Neural crest cell (in vitro differentiated cells): ENCODE data around the gene TAOK3. TPM values are rescaled to one million over a fixed set of nuclear protein-coding genes. Genes with fewer than 3 reads are reported as not detected.

Experiments
- DNase-seq: peaks from one replicate; pipeline ENCODE4 v3.0.0; 2021; ENCODE audit warnings: low read depth, mixed read lengths, low spot score
- H3K27ac Mint-ChIP-seq: one replicate; pipeline ENCODE4 v1.8.0; 2021; ENCODE audit warnings: mild to moderate bottlenecking, mixed read lengths; ENCODE audit not compliant: unreplicated experiment
- H3K27me3 Mint-ChIP-seq: 2 replicates; pipeline ENCODE4 v1.8.0; 2021; ENCODE audit warnings: low read depth, mild to moderate bottlenecking, mixed read lengths
- H3K36me3 Mint-ChIP-seq: 2 replicates; pipeline ENCODE4 v1.8.0; 2021; ENCODE audit warnings: low read depth, mild to moderate bottlenecking, mixed read lengths
- H3K4me1 Mint-ChIP-seq: 2 replicates; pipeline ENCODE4 v1.8.0; 2021; ENCODE audit warnings: mixed read lengths
- H3K4me3 Mint-ChIP-seq: one replicate; pipeline ENCODE4 v1.8.0; 2021; ENCODE audit warnings: mild to moderate bottlenecking, mixed read lengths
- H3K9me3 Mint-ChIP-seq: 2 replicates; pipeline ENCODE4 v1.8.0; 2021; ENCODE audit warnings: mixed read lengths
- total RNA-seq: library from RNA; stranded (reverse); gene quantifications from 2 replicates; pipeline ENCODE4 v1.2.1, GENCODE V29; 2021
- TF ChIP-seq, protein P1 (sequence below): fragments of 200-600 bp; sonication (generic); conservative IDR thresholded peaks from 2 replicates; pipeline ENCODE4 v1.5.0; 2021; ENCODE audit warnings: antibody characterized with exemption, mild to moderate bottlenecking

The TAOK3 gene
- total RNA-seq, 1 donor from 2014 or later = 15.2 TPM

DNA sequence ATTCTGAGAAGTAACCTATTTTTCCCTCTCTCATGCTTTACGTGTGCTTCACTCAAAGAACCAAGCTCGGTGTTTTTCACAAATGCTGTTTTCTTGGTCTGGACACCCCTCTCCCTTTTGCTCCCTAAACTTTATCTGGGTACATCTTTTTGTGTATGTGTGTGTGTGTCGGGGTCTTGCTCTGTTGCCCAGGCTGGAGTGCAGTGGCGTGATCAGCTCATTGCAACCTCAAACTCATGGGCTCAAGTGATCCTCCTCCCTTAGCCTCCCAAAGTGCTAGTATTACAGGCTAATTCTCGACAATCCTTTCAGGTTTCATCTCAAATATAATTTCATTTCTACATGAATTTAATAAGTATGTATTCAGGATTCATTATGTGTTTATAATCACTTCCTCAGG is 153.6 kb downstream of the TAOK3 start:
- H3K36me3 Mint-ChIP-seq = no peaks in the 10 kb centered on the region
- H3K27ac Mint-ChIP-seq = no peak overlapping the region
- TF ChIP-seq, protein P1, sequence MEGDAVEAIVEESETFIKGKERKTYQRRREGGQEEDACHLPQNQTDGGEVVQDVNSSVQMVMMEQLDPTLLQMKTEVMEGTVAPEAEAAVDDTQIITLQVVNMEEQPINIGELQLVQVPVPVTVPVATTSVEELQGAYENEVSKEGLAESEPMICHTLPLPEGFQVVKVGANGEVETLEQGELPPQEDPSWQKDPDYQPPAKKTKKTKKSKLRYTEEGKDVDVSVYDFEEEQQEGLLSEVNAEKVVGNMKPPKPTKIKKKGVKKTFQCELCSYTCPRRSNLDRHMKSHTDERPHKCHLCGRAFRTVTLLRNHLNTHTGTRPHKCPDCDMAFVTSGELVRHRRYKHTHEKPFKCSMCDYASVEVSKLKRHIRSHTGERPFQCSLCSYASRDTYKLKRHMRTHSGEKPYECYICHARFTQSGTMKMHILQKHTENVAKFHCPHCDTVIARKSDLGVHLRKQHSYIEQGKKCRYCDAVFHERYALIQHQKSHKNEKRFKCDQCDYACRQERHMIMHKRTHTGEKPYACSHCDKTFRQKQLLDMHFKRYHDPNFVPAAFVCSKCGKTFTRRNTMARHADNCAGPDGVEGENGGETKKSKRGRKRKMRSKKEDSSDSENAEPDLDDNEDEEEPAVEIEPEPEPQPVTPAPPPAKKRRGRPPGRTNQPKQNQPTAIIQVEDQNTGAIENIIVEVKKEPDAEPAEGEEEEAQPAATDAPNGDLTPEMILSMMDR = no peak
- peaks cover 3% of the 10 kb centered on the region for H3K9me3 Mint-ChIP-seq
- DNase-seq = no peak
- H3K4me3 Mint-ChIP-seq = no peak overlapping the region
- peaks cover 8% of the 10 kb centered on the region for H3K4me1 Mint-ChIP-seq
- H3K27me3 Mint-ChIP-seq = no peaks in the 10 kb centered on the region

DNA sequence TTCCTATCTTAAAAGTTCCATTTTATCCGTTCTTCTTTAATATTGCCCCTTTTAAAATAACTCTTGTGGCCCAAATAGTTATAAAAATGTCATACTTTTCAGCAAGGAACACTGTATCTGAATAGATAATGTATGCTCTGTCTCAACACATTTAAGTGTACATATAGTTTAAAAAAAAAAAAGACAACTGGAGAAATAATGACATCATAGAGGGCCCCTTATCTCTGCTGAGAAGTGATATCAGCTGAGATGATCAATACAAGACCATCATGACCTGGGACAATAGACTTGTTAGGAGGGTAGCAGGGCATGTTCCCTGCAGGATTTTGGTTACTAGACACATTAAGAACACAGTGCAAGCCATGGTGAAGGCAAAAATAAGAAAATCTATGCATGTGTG is 159.3 kb downstream of the TAOK3 start:
- no peaks in the 10 kb centered on the region for H3K27me3 Mint-ChIP-seq
- peaks cover 3% of the 10 kb centered on the region for H3K36me3 Mint-ChIP-seq
- no peak overlapping the region for H3K4me3 Mint-ChIP-seq
- no peak overlapping the region for H3K27ac Mint-ChIP-seq
- TF ChIP-seq, protein P1 = no peak
- peaks cover 12% of the 10 kb centered on the region for H3K4me1 Mint-ChIP-seq
- no peaks in the 10 kb centered on the region for H3K9me3 Mint-ChIP-seq
- DNase-seq = no peak

DNA sequence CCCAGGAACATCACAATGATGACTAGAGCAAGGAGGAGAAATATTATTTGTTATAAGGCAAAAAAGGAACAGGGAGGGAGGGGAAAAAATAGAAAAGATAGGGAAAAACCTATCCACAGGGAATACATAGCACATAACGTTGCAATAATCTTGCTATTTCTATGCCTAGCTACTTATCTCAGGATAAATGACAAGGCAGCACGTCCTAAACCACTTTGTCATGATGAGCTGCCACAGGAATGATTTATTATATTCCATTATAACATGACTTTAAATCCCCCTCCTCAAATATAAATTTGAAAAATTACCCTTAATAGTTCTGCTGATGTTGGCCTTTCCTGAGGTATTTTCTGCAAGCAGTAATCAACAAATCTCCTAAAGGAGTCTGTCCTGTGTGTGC is 160.1 kb downstream of the TAOK3 start:
- H3K4me1 Mint-ChIP-seq = peaks cover 12% of the 10 kb centered on the region
- H3K9me3 Mint-ChIP-seq = no peaks in the 10 kb centered on the region
- no peaks in the 10 kb centered on the region for H3K27me3 Mint-ChIP-seq
- H3K36me3 Mint-ChIP-seq = peaks cover 3% of the 10 kb centered on the region
- H3K27ac Mint-ChIP-seq = no peak overlapping the region
- TF ChIP-seq, protein P1 = no peak
- no peak for DNase-seq
- no peak overlapping the region for H3K4me3 Mint-ChIP-seq

DNA sequence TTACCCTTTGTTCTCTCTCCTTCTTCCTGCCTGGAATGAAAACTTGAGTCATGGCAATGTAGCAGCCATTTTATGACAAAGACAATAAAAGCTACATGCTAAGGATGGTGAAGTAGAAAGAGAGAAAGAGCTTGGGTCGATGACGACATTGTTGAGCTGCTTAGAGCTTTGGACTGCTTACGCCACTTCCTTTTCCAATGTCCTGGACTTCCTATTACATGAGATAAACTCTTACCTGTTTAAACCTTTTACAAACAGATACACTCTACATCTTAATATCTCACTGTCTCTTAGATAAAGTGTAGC is 166.6 kb downstream of the TAOK3 start:
- Mint-ChIP-seq H3K9me3 (no peaks in the 10 kb centered on the region), H3K27me3 (no peaks in the 10 kb centered on the region)

DNA sequence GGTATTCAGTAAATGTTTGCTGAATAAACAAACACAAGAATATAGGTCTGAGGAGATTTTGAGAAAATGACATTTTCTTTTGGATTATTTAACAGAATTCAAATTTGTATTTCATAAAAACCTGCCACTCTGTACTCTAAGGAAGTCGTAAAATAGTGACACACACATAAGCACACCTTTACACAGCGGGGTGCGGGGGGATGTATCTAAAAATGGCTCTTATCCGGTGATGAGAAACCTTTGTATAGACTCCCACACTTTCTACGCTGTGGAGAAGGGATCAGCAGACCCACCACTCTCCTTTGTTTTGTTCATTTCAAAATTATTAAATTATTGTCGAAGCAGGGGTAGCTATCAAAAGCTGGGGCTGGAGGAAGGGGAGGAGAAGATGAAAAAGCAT is 178.7 kb downstream of the TAOK3 start:
- TF ChIP-seq, protein P1 = no peak
- DNase-seq = no peak
- Mint-ChIP-seq H3K36me3 (peaks cover 4% of the 10 kb centered on the region), H3K4me1 (peaks cover 17% of the 10 kb centered on the region), H3K27ac (peak overlapping the region; percentile 37), H3K4me3 (no peak overlapping the region), H3K27me3 (no peaks in the 10 kb centered on the region), H3K9me3 (peaks cover 5% of the 10 kb centered on the region)

More for the DNA sequence above, 166.6 kb downstream of the TAOK3 start:
- Mint-ChIP-seq H3K27ac (no peak overlapping the region), H3K4me1 (no peaks in the 10 kb centered on the region), H3K36me3 (no peaks in the 10 kb centered on the region), H3K4me3 (no peak overlapping the region)
- no peak for DNase-seq
- TF ChIP-seq, protein P1 = no peak

DNA sequence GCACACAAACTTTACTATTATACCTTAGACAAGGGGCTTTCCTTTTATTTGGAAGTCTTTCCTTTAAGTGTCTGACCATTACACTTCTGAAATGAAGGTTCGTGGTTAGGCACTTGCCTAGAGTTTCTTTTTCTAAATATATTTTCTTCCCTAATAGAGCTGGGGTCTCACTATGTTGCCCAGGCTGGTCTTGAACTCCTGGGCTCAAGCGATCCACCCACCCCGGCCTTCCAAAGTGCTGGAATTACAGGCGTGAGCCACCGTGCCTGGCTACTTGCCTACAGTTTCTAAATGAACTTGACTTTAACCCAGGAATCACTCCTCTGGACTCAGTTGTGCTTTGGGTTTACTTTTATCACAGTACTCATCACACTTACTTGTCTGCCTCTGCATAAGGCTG is 179.2 kb downstream of the TAOK3 start:
- H3K27ac Mint-ChIP-seq = no peak overlapping the region
- H3K36me3 Mint-ChIP-seq = peaks cover 4% of the 10 kb centered on the region
- peaks cover 5% of the 10 kb centered on the region for H3K9me3 Mint-ChIP-seq
- TF ChIP-seq, protein P1 = no peak
- peaks cover 22% of the 10 kb centered on the region for H3K4me1 Mint-ChIP-seq
- H3K27me3 Mint-ChIP-seq = no peaks in the 10 kb centered on the region
- no peak overlapping the region for H3K4me3 Mint-ChIP-seq
- no peak for DNase-seq
